Activated CD8-positive, alpha-beta T cell treated with anti-CD3 and anti-CD28 coated beads for 36 hours (primary cell): ENCODE results near the gene ADGRV1. TPM values are rescaled to one million over a fixed set of nuclear protein-coding genes. Genes with fewer than 3 reads are reported as not detected.

Experiments used
- ATAC-seq: fragments of 200-7000 bp; cut with Tn5 transposase; one replicate; pipeline ENCODE4 v1.10.0; 2021; ENCODE audit warnings: mild to moderate bottlenecking, moderate library complexity
- CTCF ChIA-PET: fragments of 350-600 bp; sonication (Branson Sonifier 250); formaldehyde crosslinking; loops from one replicate; lab custom pipeline; 2021; ENCODE audit warnings: antibody characterized with exemption; lab: Charles Lee
- POLR2A ChIA-PET: fragments of 350-600 bp; sonication (Branson Sonifier 250); formaldehyde crosslinking; loops from one replicate; lab custom pipeline; 2021; ENCODE audit warnings: antibody characterized with exemption; lab: Charles Lee
- DNase-seq: peaks from one replicate; pipeline ENCODE4 v3.0.0-alpha.2; 2020
- H3K27ac Mint-ChIP-seq: one replicate; pipeline ENCODE4 v1.8.0; 2021; ENCODE audit warnings: mild to moderate bottlenecking, mixed read lengths
- H3K27me3 Mint-ChIP-seq: one replicate; pipeline ENCODE4 v1.8.0; 2021; ENCODE audit warnings: mixed read lengths
- H3K36me3 Mint-ChIP-seq: one replicate; pipeline ENCODE4 v1.8.0; 2021; ENCODE audit warnings: low read depth, mixed read lengths
- H3K4me1 Mint-ChIP-seq: one replicate; pipeline ENCODE4 v1.8.0; 2021; ENCODE audit warnings: low read depth, mixed read lengths
- H3K4me3 Mint-ChIP-seq: one replicate; pipeline ENCODE4 v1.8.0; 2021; ENCODE audit warnings: mild to moderate bottlenecking, moderate library complexity, mixed read lengths
- H3K9me3 Mint-ChIP-seq: one replicate; pipeline ENCODE4 v1.8.0; 2021; ENCODE audit warnings: mixed read lengths
- CTCF ChIP-seq: fragments of 200-600 bp; IDR thresholded peaks from one replicate; pipeline ENCODE4 v1.8.0; 2022; ENCODE audit warnings: antibody characterized with exemption, mild to moderate bottlenecking
- intact Hi-C: fragments of 100-400 bp; cut with micrococcal nuclease; formaldehyde crosslinking; loops from one replicate; pipeline ENCODE4 v1.10.0; 2022
- total RNA-seq, 2 experiments: library from RNA; stranded (reverse); gene quantifications; one replicate each; pipeline ENCODE4 v1.2.3, GENCODE V29; 2021

Gene ADGRV1
- total RNA-seq, 2 experiments from 2014 or later = 0.18 TPM; not detected in 1

GRCh38 chr5:91052977-91053740, 494.6 kb downstream of the ADGRV1 start:
- ChIA-PET CTCF (no interaction called here), POLR2A (no interaction called here)
- H3K27me3 Mint-ChIP-seq = peaks cover 15% of the 10 kb centered on the region
- TF ChIP-seq CTCF = no peak
- ATAC-seq (no peak), DNase-seq (no peak)
- H3K4me3 Mint-ChIP-seq = no peak overlapping the region
- H3K4me1 Mint-ChIP-seq = peaks cover under 1% of the 10 kb centered on the region
- H3K9me3 Mint-ChIP-seq = no peaks in the 10 kb centered on the region
- intact Hi-C loops = no loop called here
- H3K27ac Mint-ChIP-seq = no peak overlapping the region
- no peaks in the 10 kb centered on the region for H3K36me3 Mint-ChIP-seq

GRCh38 chr5:91053741-91054025, 495.1 kb downstream of the ADGRV1 start:
- Mint-ChIP-seq H3K27me3 (peaks cover 15% of the 10 kb centered on the region), H3K4me3 (no peak overlapping the region), H3K4me1 (peaks cover 6% of the 10 kb centered on the region), H3K36me3 (no peaks in the 10 kb centered on the region), H3K27ac (no peak overlapping the region), H3K9me3 (no peaks in the 10 kb centered on the region)
- POLR2A ChIA-PET = no interaction called here
- ATAC-seq (no peak), DNase-seq (no peak)
- intact Hi-C loops = no loop called here
- CTCF ChIA-PET = no interaction called here
- no peak for TF ChIP-seq CTCF

GRCh38 chr5:91058155-91058554, 499.6 kb downstream of the ADGRV1 start:
- intact Hi-C loops = no loop called here
- H3K27me3 Mint-ChIP-seq = peaks cover 19% of the 10 kb centered on the region
- ChIA-PET POLR2A (interaction anchor here (0.6 kb wide), 1 partner anchor 593 kb away, joined by 5 read pairs; no protein-coding TSS in a partner anchor), CTCF (interaction anchor here (1.6 to 2.2 kb wide), 2 partner anchors 9 to 126 kb away, joined by 4 to 11 read pairs; no protein-coding TSS in a partner anchor)
- no peaks in the 10 kb centered on the region for H3K36me3 Mint-ChIP-seq
- H3K27ac Mint-ChIP-seq = no peak overlapping the region
- peaks cover 41% of the 10 kb centered on the region for H3K4me1 Mint-ChIP-seq
- no peak overlapping the region for H3K4me3 Mint-ChIP-seq
- H3K9me3 Mint-ChIP-seq = peaks cover 3% of the 10 kb centered on the region
- no peak for TF ChIP-seq CTCF
- DNase-seq = no peak
- no peak for ATAC-seq

GRCh38 chr5:91058575-91058974, 500.0 kb downstream of the ADGRV1 start:
- TF ChIP-seq CTCF = no peak
- intact Hi-C loops = no loop called here
- H3K9me3 Mint-ChIP-seq = peaks cover 3% of the 10 kb centered on the region
- peaks cover 41% of the 10 kb centered on the region for H3K4me1 Mint-ChIP-seq
- H3K36me3 Mint-ChIP-seq = no peaks in the 10 kb centered on the region
- no peak overlapping the region for H3K4me3 Mint-ChIP-seq
- ATAC-seq (no peak), DNase-seq (no peak)
- ChIA-PET POLR2A (interaction anchor here (0.6 kb wide), 1 partner anchor 593 kb away, joined by 5 read pairs; no protein-coding TSS in a partner anchor), CTCF (interaction anchor here (1.6 to 2.2 kb wide), 2 partner anchors 9 to 126 kb away, joined by 4 to 11 read pairs; no protein-coding TSS in a partner anchor)
- H3K27ac Mint-ChIP-seq = no peak overlapping the region
- H3K27me3 Mint-ChIP-seq = peaks cover 17% of the 10 kb centered on the region

GRCh38 chr5:91059409-91059808, 500.8 kb downstream of the ADGRV1 start:
- DNase-seq = no peak
- ChIA-PET CTCF (interaction anchor here (2.2 kb wide), 1 partner anchor 127 kb away, joined by 11 read pairs; no protein-coding TSS in a partner anchor), POLR2A (interaction anchor here (0.8 kb wide), 1 partner anchor 20 kb away, joined by 3 read pairs; no protein-coding TSS in a partner anchor)
- intact Hi-C loops = no loop called here
- Mint-ChIP-seq H3K27ac (peak overlapping the region; percentile 31), H3K27me3 (peaks cover 16% of the 10 kb centered on the region), H3K9me3 (peaks cover 3% of the 10 kb centered on the region), H3K36me3 (no peaks in the 10 kb centered on the region), H3K4me1 (peaks cover 41% of the 10 kb centered on the region), H3K4me3 (no peak overlapping the region)
- peak; percentile 86 for ATAC-seq
- no peak for TF ChIP-seq CTCF
